HFF-Myc (cell line): ENCODE measurements around the gene TRIM15.
"Not testable (repeated sequence)": the region's sequence is repeated elsewhere in the genome, so short reads cannot be mapped to it uniquely, and the experiment has no call there.

Experiments
- DNase-seq: peaks from one replicate; pipeline ENCODE4 v3.0.0-alpha.2; 2011; ENCODE audit warnings: low read depth; ENCODE audit errors: extremely low read depth
- H3K4me3 ChIP-seq: replicated peaks from 2 replicates; pipeline ENCODE4 v1.5.1; 2011; ENCODE audit warnings: low read depth, mild to moderate bottlenecking, control low read depth, low read length
- CTCF ChIP-seq: IDR thresholded peaks from 2 replicates; pipeline ENCODE4 v1.5.1; 2012; ENCODE audit warnings: mild to moderate bottlenecking, low read depth, low read length, control low read depth; ENCODE audit errors: missing control alignments

TRIM15 gene

GRCh38 chr6:30163090-30163917, at the start of gene TRIM15:
Gene TRIM15 (plus strand): TSS chr6:30163546. CDS start chr6:30163685, 139 bp downstream.
- no peak for TF ChIP-seq CTCF
- no peak for DNase-seq
- H3K4me3 ChIP-seq: no peak within 1 kb of the TSS

GRCh38 chr6:30113841-30114240, 49.5 kb upstream of the TRIM15 start:
- no peak overlapping the region for H3K4me3 ChIP-seq
- no peak for DNase-seq
- no peak for TF ChIP-seq CTCF

- no peak for TF ChIP-seq CTCF
- no peak for DNase-seq
Observed at GRCh38 chr6:30116724-30117123, 46.6 kb upstream of the TRIM15 start.

GRCh38 chr6:30118691-30119090, 44.7 kb upstream of the TRIM15 start:
- not testable (repeated sequence) for H3K4me3 ChIP-seq, DNase-seq

More at GRCh38 chr6:30116724-30117123, 46.6 kb upstream of the TRIM15 start:
- no peak overlapping the region for H3K4me3 ChIP-seq

- no peak for TF ChIP-seq CTCF
- DNase-seq: no peak
- no peak overlapping the region for H3K4me3 ChIP-seq
Observed at GRCh38 chr6:30121446-30122366, 41.6 kb upstream of the TRIM15 start.

GRCh38 chr6:30122515-30122914, 40.8 kb upstream of the TRIM15 start:
- no peak for TF ChIP-seq CTCF
- no peak for DNase-seq
- H3K4me3 ChIP-seq: no peak overlapping the region
